HG02943 (cell line): ENCODE measurements around the gene CPT1A.

ENCODE experiments used
- ATAC-seq: cut with Tn5 transposase; IDR thresholded peaks from one replicate; pipeline ENCODE4 v1.9.1; 2021; ENCODE audit warnings: mild to moderate bottlenecking, low read depth, moderate library complexity; ENCODE audit not compliant: unreplicated experiment

The CPT1A gene

DNA sequence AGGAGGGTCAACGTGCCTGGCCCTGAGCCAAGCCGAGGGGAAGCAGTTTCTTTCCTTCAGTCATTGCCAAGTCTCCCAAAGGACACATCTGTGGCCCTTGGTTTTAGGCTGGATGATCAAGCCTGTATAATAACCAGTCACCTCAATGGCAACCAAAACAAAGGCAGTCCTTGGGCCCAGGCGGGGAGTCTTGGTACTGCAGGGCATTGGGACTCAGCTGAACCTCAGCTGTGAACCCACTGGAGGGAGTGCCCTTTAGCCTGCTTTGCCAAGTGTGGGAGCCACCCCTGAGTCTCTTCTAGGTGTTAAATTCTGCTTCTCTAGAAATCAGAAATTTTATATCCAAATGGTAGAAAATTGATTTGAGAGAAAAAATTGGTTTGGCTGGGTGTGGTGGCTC is 36.9 kb downstream of the CPT1A start:
- no peak for ATAC-seq

DNA sequence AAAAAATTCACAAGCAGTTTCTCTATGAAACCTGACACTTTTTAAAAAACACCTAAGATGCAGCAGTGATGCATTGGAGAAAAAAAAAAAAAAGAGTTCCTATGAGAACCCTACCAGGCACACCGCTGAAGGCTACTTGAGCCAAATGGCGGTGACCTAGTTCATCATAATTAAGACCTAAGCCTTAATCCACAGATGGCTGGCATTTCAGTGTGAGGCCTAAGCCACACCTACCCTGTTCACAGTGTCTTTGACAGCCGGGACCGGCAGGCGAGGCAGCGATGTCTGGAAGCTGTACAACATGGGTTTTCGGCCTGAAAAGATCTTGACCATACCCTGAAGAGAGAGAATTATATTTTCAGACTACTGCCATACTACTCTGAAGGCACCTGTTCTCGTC is 38.0 kb downstream of the CPT1A start:
- no peak for ATAC-seq

GRCh38 chr11:68798221-68798813 is 43.4 kb downstream of the CPT1A start:
- ATAC-seq = no peak

GRCh38 chr11:68796801-68797200 is 44.9 kb downstream of the CPT1A start:
- no peak for ATAC-seq

DNA sequence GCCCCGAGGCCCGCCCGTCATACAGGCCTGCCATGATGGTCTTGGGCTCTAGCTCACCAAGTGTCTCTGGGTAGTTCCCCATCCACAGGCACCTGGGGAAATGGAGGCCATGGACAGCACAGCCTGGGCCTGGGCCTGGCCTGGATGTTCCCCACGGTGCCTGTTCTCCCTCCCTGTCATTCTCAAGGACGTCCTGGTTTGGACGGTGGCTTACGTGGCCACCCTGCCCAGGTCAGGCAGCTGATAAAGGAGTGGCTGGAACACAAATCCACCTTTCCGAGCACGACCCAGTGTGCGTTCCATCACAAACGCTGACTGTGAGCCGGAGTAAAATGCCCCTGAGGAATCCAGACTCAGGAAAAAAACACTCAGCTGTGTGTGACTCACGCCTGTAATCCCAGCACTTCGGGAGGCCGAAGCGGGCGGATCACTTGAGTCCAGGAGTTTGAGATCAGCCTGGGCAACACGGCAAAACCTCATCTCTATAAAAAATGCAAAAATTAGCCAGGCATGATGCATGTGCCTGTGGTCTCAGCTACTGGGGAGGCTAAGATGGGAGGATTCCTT is 49.2 kb downstream of the CPT1A start:
- ATAC-seq = no peak

DNA sequence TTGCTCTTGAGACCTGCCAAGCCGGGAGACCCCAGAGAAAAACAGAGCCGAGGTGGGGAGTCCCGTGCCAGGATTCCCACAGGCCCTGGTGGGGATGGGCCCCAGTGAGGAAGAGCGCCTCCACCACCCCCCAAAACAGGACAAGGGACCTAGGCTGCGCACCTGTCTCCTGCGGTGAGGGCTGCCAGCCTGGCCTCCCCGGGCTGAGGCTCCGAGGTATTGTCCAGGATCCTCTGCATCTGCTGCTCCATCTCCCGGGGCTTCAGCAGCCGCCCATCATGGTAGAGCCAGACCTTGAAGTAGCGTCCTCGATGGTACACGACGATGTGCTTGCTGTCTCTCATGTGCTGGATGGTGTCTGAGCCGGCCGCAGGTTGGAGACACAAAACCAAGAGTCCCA is 57.1 kb downstream of the CPT1A start:
- ATAC-seq = no peak

DNA sequence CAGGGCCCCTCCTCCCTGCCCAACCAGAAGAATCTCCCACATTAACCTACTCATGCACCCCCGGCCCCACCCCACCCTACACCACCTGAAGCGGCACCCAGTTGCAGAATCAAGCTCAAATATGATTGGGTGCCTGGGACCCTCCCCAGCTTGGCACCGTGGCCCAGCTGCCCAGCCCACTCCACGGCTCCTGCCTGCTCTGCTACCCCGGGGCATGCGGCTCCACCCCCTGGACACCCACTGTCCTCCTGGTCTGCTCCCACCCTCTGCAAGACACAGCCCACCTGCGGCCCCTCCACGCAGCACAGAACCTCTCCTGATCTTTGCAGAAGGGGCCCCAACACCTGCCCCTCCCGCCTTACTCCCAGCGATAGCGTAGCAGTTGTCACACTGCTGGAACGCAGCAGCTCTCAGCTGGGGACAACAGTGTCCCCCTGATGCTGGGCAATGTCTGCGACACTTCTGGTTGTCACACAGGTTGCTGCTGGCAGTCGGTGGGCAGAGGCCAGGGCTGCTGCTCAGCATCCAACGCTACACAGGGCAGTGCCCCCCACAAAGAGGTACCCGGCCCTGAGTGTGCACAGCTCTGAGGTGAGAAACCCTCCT is 58.4 kb downstream of the CPT1A start:
- ATAC-seq = no peak

- no peak for ATAC-seq
Measured at GRCh38 chr11:68782711-68783110, 59.0 kb downstream of the CPT1A start.

- ATAC-seq = no peak
Measured at GRCh38 chr11:68780829-68781228, 60.9 kb downstream of the CPT1A start.

GRCh38 chr11:68778205-68778604 is 63.5 kb downstream of the CPT1A start:
- ATAC-seq = no peak

GRCh38 chr11:68776442-68777235 is 65.1 kb downstream of the CPT1A start:
- no peak for ATAC-seq

DNA sequence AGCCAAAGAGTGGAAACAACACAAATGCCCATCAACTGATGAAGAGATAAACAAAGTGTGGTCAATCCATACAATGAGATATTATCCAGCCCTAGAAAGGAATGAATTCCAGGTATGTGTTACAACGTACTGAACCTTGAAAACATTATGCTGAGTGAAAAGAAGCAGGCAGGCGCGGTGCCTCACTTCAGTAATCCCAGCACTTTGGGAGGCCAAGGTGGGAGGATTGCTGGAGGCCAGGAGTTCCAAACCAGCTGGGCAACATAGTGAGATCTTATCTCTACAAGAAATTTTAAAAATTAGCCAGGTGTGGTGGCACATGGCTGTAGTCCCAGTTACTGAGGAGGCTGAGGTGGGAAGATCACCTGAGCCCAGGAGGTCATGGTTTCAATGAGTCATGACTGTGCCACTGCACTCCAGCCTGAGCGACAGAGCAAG is 65.7 kb downstream of the CPT1A start:
- no peak for ATAC-seq

GRCh38 chr11:68774194-68774585 is 67.5 kb downstream of the CPT1A start:
- ATAC-seq = no peak

DNA sequence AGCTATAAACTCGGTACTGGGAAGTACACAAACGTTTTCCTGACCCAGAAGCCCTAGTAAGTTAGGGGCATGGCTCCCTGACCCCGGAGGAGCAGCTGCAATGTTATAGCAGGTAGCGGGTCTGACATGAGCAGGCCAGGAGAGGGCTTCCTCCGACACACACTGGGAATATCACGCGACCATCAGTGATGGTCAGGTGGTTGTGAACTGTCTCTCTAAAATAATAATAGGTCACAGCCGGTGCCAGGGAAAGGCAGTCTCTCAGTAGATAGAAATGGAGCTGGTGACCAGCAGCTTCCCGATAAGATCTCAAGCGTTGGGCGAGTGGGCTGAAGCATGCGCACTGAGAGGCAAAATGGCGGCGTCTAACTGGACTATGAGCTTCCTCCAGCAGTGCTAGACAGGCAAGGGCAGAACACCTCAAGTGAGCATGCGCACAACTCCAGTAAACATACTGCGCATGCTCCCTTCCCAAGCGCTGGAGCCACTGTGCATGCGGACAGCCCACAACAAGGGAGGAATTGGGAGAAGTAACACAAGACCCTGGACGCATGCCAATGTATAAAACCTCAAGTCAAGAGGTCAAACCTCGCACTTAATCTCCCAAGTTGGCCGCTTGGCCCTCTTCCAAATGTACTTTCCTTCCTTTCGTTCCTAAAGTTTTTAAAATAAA is 68.1 kb downstream of the CPT1A start:
- ATAC-seq = no peak

GRCh38 chr11:68772936-68773335 is 68.8 kb downstream of the CPT1A start:
- ATAC-seq = no peak

- ATAC-seq = no peak
Measured at GRCh38 chr11:68770781-68771180, 70.9 kb downstream of the CPT1A start.

GRCh38 chr11:68767672-68768071 is 74.0 kb downstream of the CPT1A start:
- no peak for ATAC-seq

DNA sequence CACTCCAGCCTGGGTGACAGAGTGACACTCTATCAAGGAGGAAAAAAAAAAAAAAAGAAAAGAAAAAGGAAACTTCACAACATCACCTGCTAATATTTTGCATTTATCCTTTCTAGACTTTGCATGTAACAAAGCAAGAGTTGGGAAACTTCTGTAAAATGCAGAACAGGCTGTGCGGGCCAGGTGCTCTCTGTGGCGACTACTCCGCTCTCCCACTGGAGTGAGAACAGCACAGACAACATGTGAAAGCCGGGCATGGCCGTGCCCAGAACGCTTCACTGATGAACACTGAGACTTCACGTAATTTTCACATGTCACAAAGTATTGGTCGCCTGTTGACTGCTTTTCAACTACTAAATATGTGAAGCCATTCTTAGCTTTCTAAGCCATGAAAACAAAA is 74.9 kb downstream of the CPT1A start:
- ATAC-seq = no peak

- no peak for ATAC-seq
Measured at GRCh38 chr11:68764746-68765145, 77.0 kb downstream of the CPT1A start.

- no peak for ATAC-seq
Measured at GRCh38 chr11:68763926-68764657, 77.6 kb downstream of the CPT1A start.
